HEK293T (cell line): ENCODE data around the gene ARHGEF16.

Experiments used
- CTCF ChIA-PET: fragments of 350-600 bp; formaldehyde crosslinking; extraction: SDS; loops from one replicate; lab custom pipeline; 2021; ENCODE audit warnings: antibody characterized with exemption, inconsistent platforms; lab: Yijun Ruan, JAX
- POLR2A ChIA-PET: fragments of 350-600 bp; formaldehyde crosslinking; extraction: SDS; loops from one replicate; lab custom pipeline; 2020; ENCODE audit warnings: antibody characterized with exemption, inconsistent platforms; lab: Yijun Ruan, JAX
- DNase-seq: peaks from one replicate; pipeline ENCODE4 v3.0.0; 2012; ENCODE audit warnings: mixed read lengths; ENCODE audit errors: extremely low spot score
- ARNT ChIP-seq: fragments of 450-650 bp; IDR thresholded peaks from 2 replicates; pipeline ENCODE4 v1.6.1; 2017; ENCODE audit warnings: mild to moderate bottlenecking
- BHLHE40 ChIP-seq: fragments of 450-650 bp; IDR thresholded peaks from 2 replicates; pipeline ENCODE4 v1.6.1; 2016; ENCODE audit warnings: mild to moderate bottlenecking, moderate library complexity, borderline replicate concordance
- CTBP1 ChIP-seq: fragments of 450-650 bp; IDR thresholded peaks from 2 replicates; pipeline ENCODE4 v1.6.1; 2016; ENCODE audit warnings: borderline replicate concordance
- ELF4 ChIP-seq: fragments of 450-650 bp; IDR thresholded peaks from 2 replicates; pipeline ENCODE4 v1.6.1; 2017; ENCODE audit warnings: antibody characterized with exemption
- FOXA1 ChIP-seq: fragments of 450-650 bp; IDR thresholded peaks from 2 replicates; pipeline ENCODE4 v1.6.1; 2016; ENCODE audit warnings: mild to moderate bottlenecking
- FOXK2 ChIP-seq: fragments of 450-650 bp; IDR thresholded peaks from 2 replicates; pipeline ENCODE4 v1.6.1; 2016; ENCODE audit warnings: mild to moderate bottlenecking
- FOXM1 ChIP-seq: fragments of 450-650 bp; IDR thresholded peaks from 2 replicates; pipeline ENCODE4 v1.6.1; 2017; ENCODE audit warnings: mild to moderate bottlenecking, borderline replicate concordance
- HDGF ChIP-seq: fragments of 450-650 bp; IDR thresholded peaks from 2 replicates; pipeline ENCODE4 v1.6.1; 2017; ENCODE audit warnings: antibody characterized with exemption, borderline replicate concordance
- L3MBTL2 ChIP-seq: fragments of 450-650 bp; conservative IDR thresholded peaks from 2 replicates; pipeline ENCODE4 v1.6.1; 2016; ENCODE audit warnings: mild to moderate bottlenecking
- LEF1 ChIP-seq: fragments of 450-650 bp; IDR thresholded peaks from 2 replicates; pipeline ENCODE4 v1.6.1; 2017; ENCODE audit warnings: mild to moderate bottlenecking, borderline replicate concordance
- NFRKB ChIP-seq: fragments of 450-650 bp; IDR thresholded peaks from 2 replicates; pipeline ENCODE4 v1.6.1; 2016; ENCODE audit warnings: mild to moderate bottlenecking, moderate library complexity
- SP1 ChIP-seq: fragments of 450-650 bp; IDR thresholded peaks from 2 replicates; pipeline ENCODE4 v1.6.1; 2017
- SUZ12 ChIP-seq: fragments of 450-650 bp; IDR thresholded peaks from 2 replicates; pipeline ENCODE4 v1.6.1; 2016; ENCODE audit warnings: mild to moderate bottlenecking
- TARDBP ChIP-seq: fragments of 450-650 bp; IDR thresholded peaks from 2 replicates; pipeline ENCODE4 v1.6.1; 2016
- ZNF384 ChIP-seq: fragments of 450-650 bp; IDR thresholded peaks from 2 replicates; pipeline ENCODE4 v1.6.1; 2016
- TF ChIP-seq, protein P1 (sequence below): fragments of 450-650 bp; IDR thresholded peaks from 2 replicates; pipeline ENCODE4 v1.6.1; 2016

Gene ARHGEF16

DNA sequence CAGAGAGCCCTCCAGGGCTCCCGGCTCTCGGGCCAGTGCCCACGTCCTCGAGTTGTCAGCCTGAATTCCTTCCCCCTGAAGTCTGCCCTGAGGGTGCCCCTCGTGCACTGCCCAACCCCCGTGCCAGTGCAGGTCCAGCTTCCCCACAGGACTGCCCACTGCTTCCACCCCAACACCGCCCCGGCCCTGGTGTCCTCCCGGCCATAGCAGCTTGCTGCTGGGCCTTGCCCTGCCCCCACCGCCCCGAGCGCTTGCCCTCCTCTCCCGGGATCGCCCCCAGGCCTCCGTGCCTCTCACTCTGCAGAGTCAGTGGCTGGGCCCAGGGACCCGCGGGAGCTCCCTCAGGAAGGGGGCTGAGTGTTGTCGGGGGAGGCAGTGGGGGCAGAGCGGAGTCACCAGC lies 24.1 kb upstream of the ARHGEF16 start:
- CTCF ChIA-PET = no interaction called here
- no peak for DNase-seq
- POLR2A ChIA-PET = no interaction called here
- no peak for TF ChIP-seq TARDBP
- no peak for TF ChIP-seq FOXM1
- TF ChIP-seq CTBP1 = no peak
- no peak for TF ChIP-seq HDGF
- TF ChIP-seq SP1 = no peak

DNA sequence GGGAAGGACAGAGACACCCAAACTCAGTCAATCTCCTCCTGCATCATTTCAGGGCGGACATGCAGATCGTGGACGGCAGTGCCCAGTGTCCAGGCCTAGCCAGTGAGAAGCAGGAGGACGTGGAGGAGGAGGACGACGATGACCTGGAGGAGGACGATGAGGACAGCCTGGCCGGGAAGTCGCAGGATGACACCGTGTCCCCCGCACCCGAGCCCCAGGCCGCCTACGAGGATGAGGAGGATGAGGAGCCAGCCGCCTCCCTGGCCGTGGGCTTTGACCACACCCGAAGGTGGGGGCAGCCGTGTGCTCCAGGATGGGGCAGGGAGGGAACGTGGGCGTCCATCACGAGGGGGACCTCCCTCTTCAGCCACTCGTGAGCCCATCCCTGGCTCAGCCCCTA lies 23.6 kb upstream of the ARHGEF16 start:
- no peak for TF ChIP-seq FOXM1
- ChIA-PET POLR2A (no interaction called here), CTCF (interaction anchor here (1.0 kb wide), 1 partner anchor 54 kb away, joined by 3 read pairs; no protein-coding TSS in a partner anchor)
- no peak for DNase-seq

DNA sequence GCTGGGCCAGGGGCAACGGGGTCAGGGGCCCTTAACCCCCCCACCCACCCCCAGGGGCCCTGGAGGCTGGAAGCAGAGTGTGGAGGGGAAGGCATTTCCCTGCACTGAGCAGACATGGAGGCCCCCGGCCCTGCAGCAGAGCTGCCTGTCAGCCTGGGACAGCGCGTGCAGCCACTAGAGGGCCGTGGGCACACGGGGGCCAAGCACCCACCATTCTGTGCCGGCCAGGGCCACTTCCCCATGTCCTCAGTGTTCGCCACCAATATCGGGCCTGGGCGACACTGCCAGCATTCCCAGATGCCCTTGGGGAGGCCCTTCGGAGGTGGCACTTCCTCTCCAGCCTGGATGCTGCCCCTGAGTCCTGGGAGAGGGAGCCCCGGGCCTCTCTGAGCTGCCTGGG lies 23.2 kb upstream of the ARHGEF16 start:
- ChIA-PET CTCF (interaction anchor here (0.5 to 1.1 kb wide), 3 partner anchors 12 to 265 kb away, joined by 3 read pairs; no protein-coding TSS in a partner anchor), POLR2A (no interaction called here)
- TF ChIP-seq ARNT = no peak
- TF ChIP-seq TARDBP = no peak
- no peak for TF ChIP-seq HDGF
- no peak for TF ChIP-seq CTBP1
- peak; percentile 45 for DNase-seq

DNA sequence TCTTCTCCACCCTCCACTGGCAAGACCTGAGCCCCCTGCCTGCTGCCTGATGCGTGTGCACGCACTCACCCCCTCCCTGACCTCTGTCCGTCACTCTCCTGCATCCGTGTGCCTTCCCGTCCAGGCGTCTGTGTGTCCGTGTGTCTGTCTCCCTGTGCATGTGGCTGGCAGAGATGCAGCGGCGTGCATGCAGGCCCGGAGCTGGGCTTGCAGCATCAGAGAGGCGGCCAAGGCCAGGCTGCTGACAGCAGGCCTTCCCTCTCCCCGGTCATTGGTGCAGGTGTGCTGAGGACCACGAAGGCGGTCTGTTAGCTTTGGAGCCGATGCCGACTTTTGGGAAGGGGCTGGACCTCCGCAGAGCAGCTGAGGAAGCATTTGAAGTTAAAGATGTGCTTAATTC lies 22.8 kb upstream of the ARHGEF16 start:
- ChIA-PET POLR2A (no interaction called here), CTCF (interaction anchor here (0.5 to 1.1 kb wide), 4 partner anchors 12 to 266 kb away, joined by 3 read pairs; no protein-coding TSS in a partner anchor)
- no peak for DNase-seq
- TF ChIP-seq CTBP1 (no peak), L3MBTL2 (no peak)

DNA sequence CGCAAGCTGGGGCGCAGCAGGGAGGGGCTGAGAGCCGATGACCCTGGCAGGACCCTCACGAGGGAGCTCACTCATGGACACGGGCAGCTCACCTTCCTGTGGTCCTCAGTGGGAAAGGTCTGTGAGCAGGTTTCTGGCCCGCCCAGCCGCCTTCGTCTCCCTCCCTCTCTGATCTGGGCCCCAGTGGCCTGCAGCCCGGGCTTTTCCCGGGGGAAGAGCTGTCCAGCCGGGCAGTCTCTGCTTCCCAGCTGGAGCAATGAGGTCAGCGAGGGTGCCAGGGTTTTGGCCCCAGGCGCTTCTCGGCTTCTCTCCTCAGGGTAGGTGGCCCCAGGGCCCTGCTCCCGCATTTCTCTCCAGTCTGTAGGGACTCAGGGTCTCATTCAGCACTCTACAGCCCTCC lies 22.2 kb upstream of the ARHGEF16 start:
- ChIA-PET CTCF (interaction anchor here (0.6 to 1.1 kb wide), 3 partner anchors 13 to 613 kb away, joined by 3 to 4 read pairs (median 3); no protein-coding TSS in a partner anchor), POLR2A (no interaction called here)
- TF ChIP-seq L3MBTL2 = no peak
- no peak for TF ChIP-seq ELF4
- TF ChIP-seq, protein P1, sequence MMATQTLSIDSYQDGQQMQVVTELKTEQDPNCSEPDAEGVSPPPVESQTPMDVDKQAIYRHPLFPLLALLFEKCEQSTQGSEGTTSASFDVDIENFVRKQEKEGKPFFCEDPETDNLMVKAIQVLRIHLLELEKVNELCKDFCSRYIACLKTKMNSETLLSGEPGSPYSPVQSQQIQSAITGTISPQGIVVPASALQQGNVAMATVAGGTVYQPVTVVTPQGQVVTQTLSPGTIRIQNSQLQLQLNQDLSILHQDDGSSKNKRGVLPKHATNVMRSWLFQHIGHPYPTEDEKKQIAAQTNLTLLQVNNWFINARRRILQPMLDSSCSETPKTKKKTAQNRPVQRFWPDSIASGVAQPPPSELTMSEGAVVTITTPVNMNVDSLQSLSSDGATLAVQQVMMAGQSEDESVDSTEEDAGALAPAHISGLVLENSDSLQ = no peak
- TF ChIP-seq SUZ12 = no peak
- no peak for TF ChIP-seq HDGF
- TF ChIP-seq TARDBP = no peak
- no peak for TF ChIP-seq BHLHE40
- no peak for TF ChIP-seq ZNF384
- no peak for TF ChIP-seq NFRKB
- no peak for TF ChIP-seq LEF1
- no peak for TF ChIP-seq FOXM1
- no peak for TF ChIP-seq CTBP1
- no peak for TF ChIP-seq FOXA1
- no peak for TF ChIP-seq FOXK2
- no peak for TF ChIP-seq ARNT
- no peak for TF ChIP-seq SP1
- no peak for DNase-seq

DNA sequence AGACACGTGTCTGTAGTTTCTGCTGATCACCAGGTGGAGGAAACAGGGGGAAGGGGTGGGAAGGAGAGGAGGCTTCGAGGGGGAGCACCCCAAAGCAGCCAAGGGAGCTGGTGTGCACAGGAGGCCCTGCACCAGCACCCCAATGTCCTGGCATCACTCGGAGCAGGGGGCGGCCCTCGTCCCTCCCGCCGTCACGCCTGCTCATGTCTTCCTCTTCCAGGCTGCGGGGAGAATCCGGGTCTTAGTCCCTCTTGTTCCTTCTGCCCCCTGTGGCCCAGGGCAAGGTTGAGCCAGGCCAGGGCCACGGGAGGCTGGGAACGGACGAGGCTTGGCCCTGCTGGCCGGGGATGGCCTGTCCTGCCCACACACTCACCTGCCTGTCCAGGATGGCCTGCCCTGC lies 21.4 kb upstream of the ARHGEF16 start:
- DNase-seq = no peak
- CTCF ChIA-PET = no interaction called here
- no peak for TF ChIP-seq NFRKB
- no peak for TF ChIP-seq SUZ12
- no peak for TF ChIP-seq ELF4
- no peak for TF ChIP-seq BHLHE40
- TF ChIP-seq ARNT = no peak
- no peak for TF ChIP-seq FOXK2
- TF ChIP-seq HDGF = no peak
- no peak for TF ChIP-seq L3MBTL2
- TF ChIP-seq SP1 = no peak
- TF ChIP-seq LEF1 = no peak
- TF ChIP-seq ZNF384 = no peak
- POLR2A ChIA-PET = no interaction called here

DNA sequence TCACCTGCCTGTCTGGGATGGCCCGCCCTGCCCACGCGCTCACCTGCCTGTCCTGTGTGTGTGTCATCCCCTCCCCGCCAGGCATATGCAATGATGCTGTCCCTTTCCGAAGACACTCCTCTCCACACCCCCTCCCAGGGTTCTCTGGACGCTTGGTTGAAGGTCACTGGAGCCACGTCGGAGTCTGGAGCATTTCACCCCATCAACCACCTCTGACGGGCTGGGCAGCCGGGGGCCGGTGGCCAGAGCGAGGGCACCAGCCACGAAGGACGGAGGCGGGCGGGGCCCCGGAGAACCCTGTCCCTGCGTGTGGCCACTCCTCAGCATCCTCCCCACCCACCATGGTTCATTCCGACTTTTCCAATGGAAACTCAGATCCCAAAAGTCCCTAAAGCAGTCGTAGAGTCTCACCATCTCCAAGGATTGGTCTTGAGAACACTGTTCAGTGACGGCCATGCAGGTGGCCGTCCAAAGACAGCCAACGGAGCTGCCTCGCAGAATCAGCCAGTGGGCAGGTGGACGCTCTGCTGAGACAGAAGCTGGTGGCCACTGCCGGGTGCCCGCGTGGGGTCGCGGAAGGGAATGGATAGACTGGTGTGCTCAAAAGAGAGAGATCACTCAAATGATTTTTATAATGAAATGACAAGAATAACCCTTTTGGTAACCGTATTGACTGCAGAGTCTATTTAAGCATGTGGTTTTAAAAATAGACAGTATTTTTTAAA lies 20.7 kb upstream of the ARHGEF16 start:
- POLR2A ChIA-PET = no interaction called here
- TF ChIP-seq L3MBTL2 = no peak
- TF ChIP-seq FOXK2 = no peak
- no peak for TF ChIP-seq NFRKB
- TF ChIP-seq ELF4 = no peak
- TF ChIP-seq FOXA1 = no peak
- no peak for TF ChIP-seq ARNT
- no peak for TF ChIP-seq BHLHE40
- TF ChIP-seq CTBP1 = no peak
- TF ChIP-seq HDGF = no peak
- no peak for TF ChIP-seq SP1
- CTCF ChIA-PET = no interaction called here
- DNase-seq = no peak
